SK-N-SH (cell line): ENCODE measurements around the gene GYPC. TPM values are rescaled to one million over a fixed set of nuclear protein-coding genes. Genes with fewer than 3 reads are reported as not detected.
A peak's percentile ranks its signal among the peaks of the same experiment; 100 is the strongest.

Source experiments
- CTCF ChIA-PET: fragments of 300-600, 350-600 bp; formaldehyde crosslinking; extraction: SDS; loops from one replicate; lab custom pipeline; 2021; lab: Yijun Ruan, JAX
- POLR2A ChIA-PET: fragments of 350-600 bp; sonication (Branson Sonifier 250); formaldehyde crosslinking; extraction: SDS; loops from one replicate; lab custom pipeline; 2020; ENCODE audit warnings: antibody characterized with exemption, inconsistent platforms; lab: Yijun Ruan, JAX
- DNase-seq: peaks from one replicate; pipeline ENCODE4 v3.0.0; 2012
- H2AFZ ChIP-seq: fragments of 200-600 bp; sonication (generic); 2 replicates; pipeline ENCODE4 v1.8.1; 2016; ENCODE audit warnings: antibody characterized with exemption, mild to moderate bottlenecking, low read depth
- H3F3A ChIP-seq: fragments of 200-600 bp; sonication (generic); replicated peaks from 2 replicates; pipeline ENCODE3; 2016; ENCODE audit warnings: antibody characterized with exemption, mild to moderate bottlenecking; ENCODE audit not compliant: insufficient read depth
- H3K27ac ChIP-seq, 2 experiments: fragments of 200-500 bp in 1 of 2; fragments of 200-600 bp in 1 of 2; sonication (Bioruptor generic) in 1 of 2; sonication (generic), shearing (Covaris generic) in 1 of 2; 2 replicates each; pipeline versions ENCODE4 v1.5.1 to v1.6.1; 2014 to 2016; ENCODE audit warnings: low read depth in 2 of 2, inconsistent platforms in 1 of 2, low read length in 1 of 2, mild to moderate bottlenecking in 1 of 2, mixed read lengths in 1 of 2
- H3K27me3 ChIP-seq: fragments of 200-600 bp; sonication (generic), shearing (Covaris generic); 2 replicates; pipeline ENCODE4 v1.6.1; 2016; ENCODE audit warnings: mixed run types; ENCODE audit not compliant: insufficient read depth
- H3K36me3 ChIP-seq, 2 experiments: fragments of 200-500 bp in 1 of 2; fragments of 200-600 bp in 1 of 2; sonication (Bioruptor generic) in 1 of 2; sonication (generic) in 1 of 2; replicated peaks in 1 of 2; 2 replicates each; pipeline versions ENCODE3 to v1.5.1; 2014 to 2016; ENCODE audit warnings: low read length in 1 of 2, mild to moderate bottlenecking in 1 of 2; ENCODE audit not compliant: insufficient read depth in 2 of 2, control insufficient read depth in 1 of 2
- H3K4me1 ChIP-seq, 2 experiments: fragments of 200-500 bp in 1 of 2; fragments of 200-600 bp in 1 of 2; sonication (Bioruptor generic) in 1 of 2; sonication (generic), shearing (Covaris generic) in 1 of 2; 2 replicates each; pipeline versions ENCODE4 v1.5.1 to v1.6.1; 2014 to 2016; ENCODE audit warnings: low read depth in 1 of 2, low read length in 1 of 2, mixed run types in 1 of 2; ENCODE audit not compliant: insufficient read depth in 2 of 2, control insufficient read depth in 1 of 2
- H3K4me2 ChIP-seq: fragments of 200-600 bp; sonication (generic), shearing (Covaris generic); 2 replicates; pipeline ENCODE4 v1.6.1; 2017; ENCODE audit warnings: mixed run types
- H3K4me3 ChIP-seq, 2 experiments: fragments of 200-500 bp in 1 of 2; fragments of 200-600 bp in 1 of 2; sonication (Bioruptor generic) in 1 of 2; sonication (generic), shearing (Covaris generic) in 1 of 2; 2 replicates each; pipeline versions ENCODE4 v1.5.1 to v1.8.1; 2014 to 2016; ENCODE audit warnings: low read depth in 2 of 2, inconsistent platforms in 1 of 2, low read length in 1 of 2, mild to moderate bottlenecking in 1 of 2, mixed read lengths in 1 of 2, moderate library complexity in 1 of 2
- H3K79me2 ChIP-seq: fragments of 200-600 bp; sonication (generic); 2 replicates; pipeline ENCODE4 v1.8.1; 2017; ENCODE audit warnings: mild to moderate bottlenecking; ENCODE audit not compliant: insufficient read depth
- H3K9ac ChIP-seq: fragments of 200-600 bp; sonication (generic); 2 replicates; pipeline ENCODE4 v1.6.1; 2017; ENCODE audit warnings: mixed run types
- H3K9me2 ChIP-seq: fragments of 200-600 bp; sonication (generic); 2 replicates; pipeline ENCODE4 v1.6.1; 2017; ENCODE audit warnings: mixed run types
- H3K9me3 ChIP-seq: fragments of 200-600 bp; sonication (generic); 2 replicates; pipeline ENCODE4 v1.6.1; 2017; ENCODE audit warnings: mixed run types, mild to moderate bottlenecking, moderate library complexity
- H4K20me1 ChIP-seq: fragments of 200-600 bp; sonication (generic); 2 replicates; pipeline ENCODE4 v1.6.1; 2017; ENCODE audit warnings: mild to moderate bottlenecking, mixed run types; ENCODE audit not compliant: insufficient read depth
- CHD2 ChIP-seq: fragments of 150-350 bp; IDR thresholded peaks from 2 replicates; pipeline ENCODE4 v1.6.1; 2018; ENCODE audit warnings: low read length; ENCODE audit not compliant: partially characterized antibody
- CTCF ChIP-seq: fragments of 200-600 bp; sonication (generic); IDR thresholded peaks from 2 replicates; pipeline ENCODE4 v1.6.1; 2017; ENCODE audit warnings: antibody characterized with exemption, mild to moderate bottlenecking, moderate library complexity
- POLR2AphosphoS5 ChIP-seq: IDR thresholded peaks from 2 replicates; pipeline ENCODE4 v1.6.1; 2012; ENCODE audit warnings: low read depth, low read length
- RAD21 ChIP-seq: IDR thresholded peaks from 2 replicates; pipeline ENCODE4 v1.6.1; 2012; ENCODE audit warnings: mild to moderate bottlenecking, low read length
- WGBS: methylation state at CpG from one replicate; pipeline ENCODE4 v1.1.6; 2017; ENCODE audit warnings: low lambda C conversion rate; 5-methylcytosine and 5-hydroxymethylcytosine counted together
- polyA plus RNA-seq, 3 experiments: library from polyadenylated mRNA; depleted of rRNA; stranded (reverse); fragments of >200 nt; gene quantifications; 2 replicates each; pipeline ENCODE4 v1.2.3, GENCODE V29; 2012
- TF ChIP-seq, protein P1 (sequence below): IDR thresholded peaks from 2 replicates; pipeline ENCODE4; 2012
- TF ChIP-seq, protein P2 (sequence below): IDR thresholded peaks from 2 replicates; pipeline ENCODE4 v1.6.1; 2012; ENCODE audit warnings: mild to moderate bottlenecking, low read depth, low read length, moderate library complexity

GYPC gene
- polyA plus RNA-seq, 1 of the 3 experiments (the other 2 are of a cell fraction): not detected

DNA sequence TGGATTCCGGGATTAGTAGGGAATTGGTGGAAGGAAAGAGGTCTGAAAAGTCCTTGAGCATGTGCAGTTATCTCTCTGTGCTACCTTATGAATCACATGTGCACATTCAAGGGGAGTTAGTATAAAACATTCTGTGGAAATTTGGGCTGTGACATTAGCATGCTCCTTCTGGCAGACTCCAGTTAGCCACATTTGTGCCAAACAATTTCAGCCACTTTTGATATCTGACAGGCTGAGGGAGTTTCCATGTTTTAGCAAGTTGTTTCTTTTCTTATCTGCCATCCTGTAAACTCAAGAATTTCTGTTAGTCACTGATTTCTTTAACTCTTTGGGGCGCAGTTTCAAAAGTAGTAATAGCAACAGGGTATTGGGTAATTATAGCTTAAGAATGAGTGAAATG, 28.3 kb upstream of the GYPC start (continued):
- TF ChIP-seq, protein P1, sequence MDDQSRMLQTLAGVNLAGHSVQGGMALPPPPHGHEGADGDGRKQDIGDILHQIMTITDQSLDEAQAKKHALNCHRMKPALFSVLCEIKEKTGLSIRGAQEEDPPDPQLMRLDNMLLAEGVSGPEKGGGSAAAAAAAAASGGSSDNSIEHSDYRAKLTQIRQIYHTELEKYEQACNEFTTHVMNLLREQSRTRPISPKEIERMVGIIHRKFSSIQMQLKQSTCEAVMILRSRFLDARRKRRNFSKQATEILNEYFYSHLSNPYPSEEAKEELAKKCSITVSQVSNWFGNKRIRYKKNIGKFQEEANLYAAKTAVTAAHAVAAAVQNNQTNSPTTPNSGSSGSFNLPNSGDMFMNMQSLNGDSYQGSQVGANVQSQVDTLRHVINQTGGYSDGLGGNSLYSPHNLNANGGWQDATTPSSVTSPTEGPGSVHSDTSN: no peak

- POLR2A ChIA-PET: no interaction called here
- no peaks in the 10 kb centered on the region for H3K27me3 ChIP-seq
- 14% methylated on average over 12 of the region's 12 CpGs for WGBS
- DNase-seq: no peak
- no peak overlapping the region for H2AFZ ChIP-seq
- no peak overlapping the region for H3K9ac ChIP-seq
- H3K9me2 ChIP-seq: no peaks in the 10 kb centered on the region
- H3F3A ChIP-seq: no peaks in the 10 kb centered on the region
- H3K9me3 ChIP-seq: 0 out of 2 replicates have a peak, but pooled peaks cover 2% of the 10 kb centered on the region
- no peaks in the 10 kb centered on the region for H3K36me3 ChIP-seq
- H3K79me2 ChIP-seq: no peaks in the 10 kb centered on the region
- CTCF ChIA-PET: interaction anchor here (1.1 kb wide), 1 partner anchor 116 kb away, joined by 3 read pairs; no protein-coding TSS in a partner anchor
- H3K4me2 ChIP-seq: no peak overlapping the region
- no peaks in the 10 kb centered on the region for H4K20me1 ChIP-seq
- TF ChIP-seq CHD2 (no peak), RAD21 (0 out of 2 replicates have a peak, but pooled peaks have one; percentile 11), CTCF (peak; percentile 15; the same call in 1 of the 2 replicates)
- TF ChIP-seq, protein P2, sequence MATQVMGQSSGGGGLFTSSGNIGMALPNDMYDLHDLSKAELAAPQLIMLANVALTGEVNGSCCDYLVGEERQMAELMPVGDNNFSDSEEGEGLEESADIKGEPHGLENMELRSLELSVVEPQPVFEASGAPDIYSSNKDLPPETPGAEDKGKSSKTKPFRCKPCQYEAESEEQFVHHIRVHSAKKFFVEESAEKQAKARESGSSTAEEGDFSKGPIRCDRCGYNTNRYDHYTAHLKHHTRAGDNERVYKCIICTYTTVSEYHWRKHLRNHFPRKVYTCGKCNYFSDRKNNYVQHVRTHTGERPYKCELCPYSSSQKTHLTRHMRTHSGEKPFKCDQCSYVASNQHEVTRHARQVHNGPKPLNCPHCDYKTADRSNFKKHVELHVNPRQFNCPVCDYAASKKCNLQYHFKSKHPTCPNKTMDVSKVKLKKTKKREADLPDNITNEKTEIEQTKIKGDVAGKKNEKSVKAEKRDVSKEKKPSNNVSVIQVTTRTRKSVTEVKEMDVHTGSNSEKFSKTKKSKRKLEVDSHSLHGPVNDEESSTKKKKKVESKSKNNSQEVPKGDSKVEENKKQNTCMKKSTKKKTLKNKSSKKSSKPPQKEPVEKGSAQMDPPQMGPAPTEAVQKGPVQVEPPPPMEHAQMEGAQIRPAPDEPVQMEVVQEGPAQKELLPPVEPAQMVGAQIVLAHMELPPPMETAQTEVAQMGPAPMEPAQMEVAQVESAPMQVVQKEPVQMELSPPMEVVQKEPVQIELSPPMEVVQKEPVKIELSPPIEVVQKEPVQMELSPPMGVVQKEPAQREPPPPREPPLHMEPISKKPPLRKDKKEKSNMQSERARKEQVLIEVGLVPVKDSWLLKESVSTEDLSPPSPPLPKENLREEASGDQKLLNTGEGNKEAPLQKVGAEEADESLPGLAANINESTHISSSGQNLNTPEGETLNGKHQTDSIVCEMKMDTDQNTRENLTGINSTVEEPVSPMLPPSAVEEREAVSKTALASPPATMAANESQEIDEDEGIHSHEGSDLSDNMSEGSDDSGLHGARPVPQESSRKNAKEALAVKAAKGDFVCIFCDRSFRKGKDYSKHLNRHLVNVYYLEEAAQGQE: no peak
- TF ChIP-seq, all 33 proteins: peak for 2
- H3K27ac ChIP-seq: no peak overlapping the region
- no peak overlapping the region for H3K4me3 ChIP-seq
- H3K4me1 ChIP-seq: no peaks in the 10 kb centered on the region
Measured at GRCh38 chr2:126634273-126634861, 21.6 kb upstream of the GYPC start.

DNA sequence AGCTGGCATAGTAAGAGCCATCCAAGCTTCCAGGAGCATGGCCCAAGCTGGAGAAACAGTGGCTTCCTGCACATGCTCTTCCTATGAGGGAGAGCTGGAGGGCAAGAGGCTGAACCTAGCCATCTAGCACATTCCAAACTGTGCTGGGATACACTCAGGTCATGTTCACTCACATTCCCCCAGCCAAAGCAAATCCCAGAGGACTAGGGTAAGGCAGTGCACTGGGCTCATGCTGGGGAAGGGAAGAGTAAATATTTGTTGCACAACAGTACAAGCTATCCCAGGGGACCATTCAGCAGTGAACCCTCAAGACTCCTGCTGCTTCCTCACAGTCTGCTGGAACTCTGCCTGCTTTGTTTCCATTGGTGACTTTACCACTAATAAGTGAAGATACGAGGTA, 20.7 kb upstream of the GYPC start:
- Histone ChIP-seq H3K36me3 (no peaks in the 10 kb centered on the region), H3F3A (no peaks in the 10 kb centered on the region), H3K79me2 (no peaks in the 10 kb centered on the region)
- TF ChIP-seq POLR2AphosphoS5: no peak
- TF ChIP-seq, all 33 proteins: peak for 0
- DNase-seq: no peak
- Histone ChIP-seq H3K27me3 (no peaks in the 10 kb centered on the region), H3K9me2 (no peaks in the 10 kb centered on the region), H3K9me3 (no peaks in the 10 kb centered on the region), H3K9ac (no peak overlapping the region), H3K27ac (no peak overlapping the region), H3K4me1 (no peaks in the 10 kb centered on the region), H3K4me2 (no peak overlapping the region), H4K20me1 (no peaks in the 10 kb centered on the region), H2AFZ (no peak overlapping the region), H3K4me3 (no peak overlapping the region)
- POLR2A ChIA-PET: no interaction called here
- 0% methylated on average over 1 of the region's 1 CpG for WGBS
- CTCF ChIA-PET: no interaction called here
